Measurements from ENCODE around the gene NFYC.

Gene NFYC

GRCh38 chr1:40806731-40807695 lies 115.5 kb downstream of the NFYC start:
- Histone ChIP-seq H3K27me3 (replicated peaks) (no peaks in the 10 kb centered on the region), H3K36me3 (replicated peaks) (no peaks in the 10 kb centered on the region), H3K4me3 (ENCODE audit: low read depth, low read length) (no peak overlapping the region), H3K27ac (no peak overlapping the region)
- no peak for DNase-seq
- TF ChIP-seq CTCF (IDR thresholded peaks at IDR 0.05; ENCODE audit: low read depth, low read length, missing control alignments) = no peak
- in situ Hi-C loops (cut with HindIII; ENCODE audit: low pct_ligation_motif_present, low sequenced_read_pairs) = no loop called here

GRCh38 chr1:40808002-40808401 lies 116.5 kb downstream of the NFYC start:
- no peaks in the 10 kb centered on the region for H3K36me3 ChIP-seq (replicated peaks)
- H3K4me3 ChIP-seq (ENCODE audit: low read depth, low read length) = no peak overlapping the region
- H3K27ac ChIP-seq = no peak overlapping the region
- H3K27me3 ChIP-seq (replicated peaks) = no peaks in the 10 kb centered on the region
- TF ChIP-seq CTCF (IDR thresholded peaks at IDR 0.05; ENCODE audit: low read depth, low read length, missing control alignments) = no peak
- in situ Hi-C loops (cut with HindIII; ENCODE audit: low pct_ligation_motif_present, low sequenced_read_pairs) = no loop called here
- no peak for DNase-seq

- Histone ChIP-seq H3K27me3 (replicated peaks) (no peaks in the 10 kb centered on the region), H3K27ac (no peak overlapping the region), H3K36me3 (replicated peaks) (no peaks in the 10 kb centered on the region), H3K4me3 (ENCODE audit: low read depth, low read length) (no peak overlapping the region)
- in situ Hi-C loops (cut with HindIII; ENCODE audit: low pct_ligation_motif_present, low sequenced_read_pairs) = no loop called here
- no peak for TF ChIP-seq CTCF (IDR thresholded peaks at IDR 0.05; ENCODE audit: low read depth, low read length, missing control alignments)
- no peak for DNase-seq
These were observed 116.9 kb downstream of the NFYC start for GRCh38 chr1:40808444-40808843.

GRCh38 chr1:40808909-40809308 lies 117.4 kb downstream of the NFYC start:
- Histone ChIP-seq H3K27me3 (replicated peaks) (no peaks in the 10 kb centered on the region), H3K4me3 (ENCODE audit: low read depth, low read length) (no peak overlapping the region)

GRCh38 chr1:40810927-40811326 lies 119.4 kb downstream of the NFYC start:
- H3K4me3 ChIP-seq (ENCODE audit: low read depth, low read length) = no peak overlapping the region
- in situ Hi-C loops (cut with HindIII; ENCODE audit: low pct_ligation_motif_present, low sequenced_read_pairs) = no loop called here
- H3K27me3 ChIP-seq (replicated peaks) = no peaks in the 10 kb centered on the region
- no peaks in the 10 kb centered on the region for H3K36me3 ChIP-seq (replicated peaks)
- no peak for TF ChIP-seq CTCF (IDR thresholded peaks at IDR 0.05; ENCODE audit: low read depth, low read length, missing control alignments)
- H3K27ac ChIP-seq = no peak overlapping the region
- DNase-seq = no peak

More at GRCh38 chr1:40808909-40809308, 117.4 kb downstream of the NFYC start:
- in situ Hi-C loops (cut with HindIII; ENCODE audit: low pct_ligation_motif_present, low sequenced_read_pairs) = no loop called here
- no peak for DNase-seq
- TF ChIP-seq CTCF (IDR thresholded peaks at IDR 0.05; ENCODE audit: low read depth, low read length, missing control alignments) = no peak
- Histone ChIP-seq H3K36me3 (replicated peaks) (no peaks in the 10 kb centered on the region), H3K27ac (no peak overlapping the region)

All from brain microvascular endothelial cell (primary cell).